HG03103 (cell line): ENCODE results near the gene GLDN.

ENCODE experiments used
- ATAC-seq: cut with Tn5 transposase; IDR thresholded peaks from one replicate; pipeline ENCODE4 v1.9.1; 2021; ENCODE audit warnings: low read depth; ENCODE audit not compliant: unreplicated experiment

Gene GLDN

DNA sequence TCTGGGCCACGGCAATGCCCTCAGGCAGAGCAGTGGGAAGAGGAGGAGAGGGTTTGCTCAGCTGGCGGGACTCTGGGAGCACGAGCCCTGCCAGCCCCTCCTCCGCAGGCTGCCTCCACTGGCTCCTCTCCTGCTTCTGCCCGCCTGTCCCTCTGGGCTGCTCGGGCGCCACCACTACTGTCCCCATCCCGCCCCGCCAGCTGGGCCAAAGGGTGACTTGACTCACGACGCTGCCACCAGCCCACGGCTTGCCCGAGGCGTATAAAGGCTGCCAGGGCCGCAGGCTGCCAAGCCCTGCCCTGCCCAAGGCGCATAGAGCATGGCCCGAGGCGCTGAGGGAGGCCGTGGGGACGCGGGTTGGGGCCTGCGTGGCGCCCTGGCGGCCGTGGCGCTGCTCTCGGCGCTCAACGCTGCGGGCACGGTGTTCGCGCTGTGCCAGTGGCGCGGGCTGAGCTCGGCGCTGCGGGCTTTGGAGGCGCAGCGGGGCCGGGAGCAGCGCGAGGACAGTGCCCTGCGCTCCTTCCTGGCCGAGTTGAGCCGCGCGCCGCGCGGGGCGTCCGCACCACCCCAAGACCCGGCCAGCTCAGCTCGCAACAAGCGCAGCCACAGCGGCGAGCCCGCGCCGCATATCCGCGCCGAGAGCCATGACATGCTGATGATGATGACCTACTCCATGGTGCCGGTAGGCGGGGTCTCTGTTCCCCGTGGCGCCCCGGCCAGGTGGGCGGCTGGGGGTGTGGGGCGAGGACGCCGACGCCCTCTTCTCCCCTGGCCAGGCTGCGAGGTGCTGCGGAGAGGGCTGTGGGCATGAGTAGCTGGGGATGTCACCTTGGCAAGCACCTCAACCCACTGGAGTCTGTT, at the start of gene GLDN:
Gene GLDN (plus strand): TSS at position 290 of the 861 bp plus-strand sequence. CDS start 30 bp downstream, at position 320.
- ATAC-seq = no peak

DNA sequence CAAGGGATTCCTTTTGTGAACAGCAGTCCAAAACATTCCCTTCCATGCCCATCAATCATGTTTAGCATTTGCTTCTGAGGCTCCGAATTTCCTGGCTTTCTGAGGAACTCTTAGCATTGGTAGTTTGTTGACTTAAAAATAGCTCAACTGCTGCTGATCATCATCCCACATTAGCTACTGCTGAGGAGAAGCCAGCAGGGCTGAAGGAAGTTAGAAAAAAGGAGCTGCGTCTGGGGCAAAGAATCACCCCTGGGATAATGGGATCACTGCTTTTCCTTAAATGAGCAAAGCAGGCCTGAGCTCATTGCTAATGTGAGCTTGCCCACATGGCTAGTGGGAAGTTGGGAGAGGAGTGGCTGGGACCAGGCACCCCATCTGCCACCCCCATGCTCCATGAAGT, 42.8 kb upstream of the GLDN start:
- no peak for ATAC-seq

- ATAC-seq = no peak
Measured at GRCh38 chr15:51299187-51300015, 42.1 kb upstream of the GLDN start.

- no peak for ATAC-seq
Measured at GRCh38 chr15:51302480-51302879, 39.0 kb upstream of the GLDN start.

DNA sequence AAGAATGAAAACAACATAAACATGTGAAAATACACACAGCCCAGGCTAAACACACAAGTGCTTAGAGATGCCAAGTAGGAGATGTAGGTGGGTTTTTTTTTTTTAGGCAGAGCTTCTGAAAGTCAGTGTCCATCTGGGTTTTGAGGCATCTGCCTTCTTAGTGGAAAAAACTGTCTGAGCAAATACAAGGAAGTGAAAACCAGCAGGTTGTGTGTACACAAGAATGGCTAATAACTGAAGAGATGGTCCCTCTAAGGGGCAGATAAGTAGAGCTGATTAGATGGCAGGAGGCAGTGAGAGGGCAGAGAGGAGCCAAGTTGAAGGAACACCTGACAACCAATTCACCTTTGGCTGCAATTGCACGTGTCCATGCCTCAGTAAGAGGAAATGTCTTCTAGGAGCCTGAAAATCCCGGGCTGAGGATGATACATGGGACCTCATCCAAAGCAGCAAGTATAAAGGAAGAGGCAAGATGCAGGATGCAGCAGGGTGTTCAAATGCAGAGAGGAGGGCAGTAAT, 37.9 kb upstream of the GLDN start:
- no peak for ATAC-seq

DNA sequence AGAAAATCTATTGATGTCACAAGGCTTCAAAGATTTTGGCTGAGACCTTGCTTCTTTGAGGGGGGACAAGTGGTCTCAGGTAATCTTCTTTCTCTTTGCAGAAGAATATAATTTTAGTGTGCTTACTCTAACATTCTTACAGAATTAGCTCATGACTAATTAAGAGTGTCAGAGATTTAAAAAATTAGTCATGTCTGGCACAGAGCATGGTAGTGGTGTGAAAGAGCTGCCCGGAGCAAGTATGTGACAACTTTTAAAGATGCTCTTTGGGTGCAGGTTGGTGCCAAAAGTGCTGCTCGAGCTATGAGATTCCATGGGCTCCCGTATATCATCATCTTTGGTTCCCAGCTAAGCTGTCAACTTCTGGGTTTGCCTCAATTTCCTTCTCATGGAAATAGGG, 34.1 kb upstream of the GLDN start:
- ATAC-seq = no peak

DNA sequence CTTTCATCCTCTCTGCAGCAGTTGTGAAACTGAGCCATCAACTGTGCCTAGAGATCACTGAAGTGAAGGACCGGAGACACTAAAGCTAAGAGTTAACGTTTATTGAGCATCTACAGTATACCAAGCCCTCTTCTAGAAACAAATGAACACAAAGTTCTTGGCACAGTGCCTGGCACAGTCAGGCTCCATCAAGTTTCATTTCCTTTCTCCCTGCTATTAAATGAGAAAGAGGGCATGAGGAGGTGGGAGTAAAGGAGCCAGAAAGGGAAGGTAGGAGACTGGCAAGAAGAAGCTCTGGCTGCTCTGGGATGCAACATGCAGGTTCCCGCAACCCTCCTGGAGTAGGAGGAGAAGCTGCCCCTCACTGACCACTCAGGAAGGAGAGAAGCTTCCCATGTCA, 33.6 kb upstream of the GLDN start:
- ATAC-seq = no peak

DNA sequence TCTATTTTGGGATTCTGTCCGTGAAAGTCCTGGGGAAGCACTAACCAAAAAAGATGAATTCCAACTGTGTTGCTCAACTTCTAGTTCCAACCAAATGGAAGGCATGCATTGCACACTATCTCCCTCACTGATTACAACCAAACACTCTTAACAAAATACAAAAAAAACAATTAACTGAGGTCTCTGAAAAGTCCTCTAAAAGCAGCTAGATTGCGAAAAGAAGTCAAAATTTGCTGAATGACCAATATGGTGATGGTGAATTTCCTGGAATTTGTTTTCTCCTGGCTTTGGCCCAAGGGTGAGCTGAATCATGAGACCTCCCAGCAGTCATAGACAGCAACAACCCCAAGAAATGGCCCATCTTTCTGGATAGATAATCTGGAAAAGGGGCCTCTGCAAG, 31.4 kb upstream of the GLDN start:
- no peak for ATAC-seq

- ATAC-seq = no peak
Measured at GRCh38 chr15:51311510-51311909, 29.9 kb upstream of the GLDN start.

- no peak for ATAC-seq
Measured at GRCh38 chr15:51312166-51313073, 29.0 kb upstream of the GLDN start.

- ATAC-seq = no peak
Measured at GRCh38 chr15:51313074-51313393, 28.4 kb upstream of the GLDN start.

- ATAC-seq = no peak
Measured at GRCh38 chr15:51313644-51314280, 27.7 kb upstream of the GLDN start.

DNA sequence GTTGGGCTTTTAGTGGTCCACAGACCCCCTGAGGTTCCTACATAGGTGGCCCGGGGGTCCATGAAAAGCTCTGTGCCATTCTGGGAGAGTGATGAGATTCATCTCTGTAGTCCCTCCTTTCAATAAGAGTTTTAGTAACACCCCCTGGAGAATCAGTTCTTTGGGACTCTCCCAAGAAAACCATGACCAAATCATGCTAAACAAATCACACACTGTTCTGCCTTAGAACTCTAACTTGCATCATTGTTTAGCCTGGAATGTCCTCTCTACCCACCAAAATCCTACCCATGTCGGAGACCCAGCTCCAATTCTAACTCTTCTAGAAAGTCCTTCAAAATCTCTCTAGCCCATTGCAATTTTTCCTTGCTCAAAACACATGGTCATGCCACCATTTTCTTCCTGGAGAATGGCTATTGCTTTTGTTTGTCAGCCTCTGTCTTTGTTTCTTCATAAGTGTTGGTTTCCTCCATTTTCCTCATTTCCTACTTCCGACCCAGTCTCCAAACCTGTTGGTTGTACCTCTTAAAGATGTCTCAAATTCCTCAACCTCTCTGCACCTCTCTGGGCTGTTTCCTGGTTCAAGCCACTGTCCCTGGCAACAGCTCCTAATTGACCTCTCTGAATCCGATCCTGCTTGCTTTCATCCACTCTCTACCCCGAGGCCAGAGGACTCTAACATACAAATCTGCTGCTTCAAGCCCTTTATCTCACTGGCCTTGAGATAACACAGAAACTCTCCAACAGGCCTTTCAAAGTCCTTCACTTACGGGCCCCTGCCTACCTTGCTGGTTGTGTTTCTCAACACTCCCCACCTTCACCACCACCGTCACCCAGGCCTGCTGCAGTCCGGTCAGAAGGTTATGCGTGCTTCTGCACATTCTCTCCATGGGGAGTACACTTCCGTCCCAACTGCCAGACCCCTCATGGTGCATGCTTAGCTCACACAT, 26.8 kb upstream of the GLDN start:
- ATAC-seq = no peak

DNA sequence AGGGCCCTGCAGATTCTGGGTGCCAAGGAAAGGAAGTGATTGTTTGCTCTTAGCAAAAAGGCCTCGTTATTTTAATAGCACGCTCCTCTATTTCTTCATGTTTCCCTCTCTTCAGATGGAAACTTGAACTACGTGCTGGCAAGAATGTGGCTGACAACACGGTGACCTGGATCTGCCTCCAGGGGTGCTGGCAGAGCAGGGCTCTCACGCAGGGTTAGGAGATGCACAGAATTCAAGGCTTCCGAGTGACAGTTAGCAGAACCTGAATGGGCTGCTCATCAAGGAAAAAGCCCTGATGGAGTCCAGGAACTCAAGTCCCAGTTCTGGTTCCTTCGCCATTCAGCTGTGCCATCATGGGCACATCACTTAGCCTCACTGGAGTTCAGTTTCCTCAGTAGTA, 25.7 kb upstream of the GLDN start:
- no peak for ATAC-seq

DNA sequence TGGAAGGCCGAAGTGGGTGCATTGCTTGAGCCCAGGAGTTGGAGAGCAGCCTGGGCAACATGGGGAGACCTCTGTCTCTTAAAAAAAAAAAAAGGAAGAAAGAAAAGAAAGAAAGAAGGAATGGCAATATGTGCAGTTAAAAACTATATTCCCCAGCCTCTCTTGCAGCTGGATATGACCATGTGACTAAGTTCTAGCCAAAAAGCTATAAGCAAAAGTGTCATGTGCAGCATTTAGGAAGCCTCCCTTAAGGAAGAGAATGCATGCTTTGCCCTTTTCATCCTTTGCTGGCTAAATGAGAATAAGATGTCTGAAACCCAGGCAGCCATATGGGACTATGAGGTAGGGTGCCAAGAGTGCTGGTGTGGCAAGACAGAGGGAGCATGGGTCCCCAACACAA, 24.8 kb upstream of the GLDN start:
- no peak for ATAC-seq

DNA sequence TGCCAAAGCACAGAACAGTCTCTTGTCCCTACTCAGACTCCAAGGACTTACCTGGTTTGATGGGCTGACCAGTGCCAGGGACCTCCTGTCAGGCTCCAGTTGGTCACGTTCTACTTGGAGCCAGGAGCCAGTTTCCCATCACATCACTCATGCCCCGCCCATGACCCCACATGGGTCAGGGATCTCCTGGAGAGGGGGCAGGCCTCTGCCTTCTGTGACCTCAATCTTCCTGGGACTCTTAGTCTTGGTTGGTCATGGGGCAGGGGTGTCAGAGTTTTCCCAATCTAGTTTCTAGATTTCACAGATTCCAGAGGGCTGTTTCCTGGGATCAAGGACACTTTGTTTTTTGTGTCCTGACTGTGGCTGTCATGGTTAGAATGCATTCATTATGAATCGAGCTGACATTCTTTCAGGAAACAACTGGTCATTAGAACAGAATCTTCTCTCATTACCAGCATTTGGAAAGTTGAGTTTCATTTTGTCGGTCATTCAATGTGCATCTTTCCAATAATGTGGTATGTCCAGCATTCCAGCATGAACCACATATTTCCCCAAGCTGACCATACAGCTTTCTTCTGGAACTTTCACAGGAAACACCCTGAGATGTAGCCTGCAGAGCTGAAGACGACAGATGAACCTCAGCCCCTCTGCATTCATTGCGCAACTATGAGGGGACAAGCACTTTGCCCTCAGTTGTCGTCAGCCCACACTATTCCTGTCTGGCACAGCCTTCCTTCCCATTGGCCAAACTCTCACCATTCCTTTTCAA, 22.9 kb upstream of the GLDN start:
- ATAC-seq = no peak

DNA sequence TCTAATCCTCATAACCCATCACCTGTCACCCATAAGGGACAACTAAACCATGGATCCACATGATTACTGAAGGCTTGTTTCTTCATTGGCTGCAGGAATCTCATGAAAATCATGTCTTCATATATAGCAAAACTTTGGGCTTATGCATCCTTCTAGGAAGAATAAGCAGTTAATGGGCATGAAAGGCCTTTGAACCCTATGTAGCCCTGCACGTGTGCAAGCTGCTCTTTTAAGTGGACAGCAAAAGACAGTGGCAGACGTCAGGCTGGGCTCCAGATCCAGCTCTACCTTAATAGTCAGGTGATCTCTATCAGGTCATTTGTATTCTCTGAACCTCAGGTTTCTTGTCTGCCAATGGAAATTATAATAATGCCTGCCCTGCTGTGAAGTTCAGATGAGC, 21.9 kb upstream of the GLDN start:
- ATAC-seq = no peak

DNA sequence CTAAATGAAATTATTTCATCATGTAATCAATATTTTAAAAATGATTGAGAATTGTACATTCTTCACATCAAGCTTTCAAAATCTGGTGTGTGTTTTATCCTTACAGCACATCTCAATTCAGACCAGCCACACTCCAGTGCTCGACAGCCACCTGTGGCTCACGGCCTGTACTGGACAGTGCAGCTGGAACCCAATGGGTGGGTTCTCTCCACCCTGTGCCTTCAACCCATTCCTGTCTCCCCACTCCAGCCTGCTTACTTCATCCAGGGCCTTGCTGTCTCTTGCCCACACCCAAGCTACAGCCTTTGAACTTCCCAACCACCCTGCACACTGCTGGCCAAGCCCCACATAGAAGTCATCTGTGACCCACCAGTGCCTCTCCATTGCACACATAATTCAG, 20.6 kb upstream of the GLDN start:
- ATAC-seq = no peak
